Measurements from ENCODE around the gene UBA3.

The UBA3 gene

DNA sequence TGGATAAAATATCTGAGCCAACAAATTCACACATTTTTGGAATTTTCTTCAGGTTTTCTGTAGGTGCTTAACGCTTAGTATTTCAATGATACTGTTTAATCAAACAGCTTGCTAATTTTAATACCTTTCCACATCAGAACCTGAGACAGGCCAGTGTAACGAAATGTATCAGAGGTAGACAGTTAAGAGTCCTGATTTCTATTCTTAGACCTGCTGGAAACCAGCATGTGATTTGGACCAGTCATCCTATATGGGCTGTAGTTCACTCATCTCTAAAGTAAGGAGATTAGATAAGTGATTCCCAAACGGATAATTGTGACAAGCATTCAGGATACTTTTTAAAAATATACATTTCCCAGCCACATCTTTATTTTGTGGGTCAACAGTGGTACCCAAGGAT, 23.0 kb upstream of the UBA3 start:
- no peak for DNase-seq (ENCODE audit: low read depth)
- TF ChIP-seq, protein P1, sequence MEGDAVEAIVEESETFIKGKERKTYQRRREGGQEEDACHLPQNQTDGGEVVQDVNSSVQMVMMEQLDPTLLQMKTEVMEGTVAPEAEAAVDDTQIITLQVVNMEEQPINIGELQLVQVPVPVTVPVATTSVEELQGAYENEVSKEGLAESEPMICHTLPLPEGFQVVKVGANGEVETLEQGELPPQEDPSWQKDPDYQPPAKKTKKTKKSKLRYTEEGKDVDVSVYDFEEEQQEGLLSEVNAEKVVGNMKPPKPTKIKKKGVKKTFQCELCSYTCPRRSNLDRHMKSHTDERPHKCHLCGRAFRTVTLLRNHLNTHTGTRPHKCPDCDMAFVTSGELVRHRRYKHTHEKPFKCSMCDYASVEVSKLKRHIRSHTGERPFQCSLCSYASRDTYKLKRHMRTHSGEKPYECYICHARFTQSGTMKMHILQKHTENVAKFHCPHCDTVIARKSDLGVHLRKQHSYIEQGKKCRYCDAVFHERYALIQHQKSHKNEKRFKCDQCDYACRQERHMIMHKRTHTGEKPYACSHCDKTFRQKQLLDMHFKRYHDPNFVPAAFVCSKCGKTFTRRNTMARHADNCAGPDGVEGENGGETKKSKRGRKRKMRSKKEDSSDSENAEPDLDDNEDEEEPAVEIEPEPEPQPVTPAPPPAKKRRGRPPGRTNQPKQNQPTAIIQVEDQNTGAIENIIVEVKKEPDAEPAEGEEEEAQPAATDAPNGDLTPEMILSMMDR (IDR thresholded peaks at IDR 0.05; ENCODE audit: insufficient read depth, low read depth, low read length, missing control alignments) = no peak
- no peak overlapping the region for H3K4me3 ChIP-seq (ENCODE audit: low read length)

DNA sequence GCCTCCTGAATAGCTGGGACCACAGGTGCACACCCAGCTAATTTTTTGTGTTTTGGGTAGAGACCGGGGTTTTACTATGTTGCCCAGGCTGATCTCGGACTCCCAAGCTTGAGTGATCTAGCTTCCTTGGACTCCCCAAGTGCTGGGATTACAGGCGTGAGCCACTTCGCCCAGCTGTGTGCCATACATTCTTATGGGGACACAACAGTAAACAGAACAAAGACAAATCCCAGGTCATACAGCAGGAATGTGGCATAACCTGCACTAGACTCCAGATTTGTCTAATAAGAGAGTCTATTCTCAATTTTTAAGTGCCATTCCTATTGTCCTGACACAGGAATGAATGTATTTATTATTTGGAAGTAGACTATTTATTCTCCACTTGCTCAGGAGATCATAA, 22.2 kb upstream of the UBA3 start:
- H3K4me3 ChIP-seq (ENCODE audit: low read length) = no peak overlapping the region
- peak; percentile 42 for DNase-seq (ENCODE audit: low read depth)
- TF ChIP-seq, protein P1 (IDR thresholded peaks at IDR 0.05; ENCODE audit: insufficient read depth, low read depth, low read length, missing control alignments) = no peak

DNA sequence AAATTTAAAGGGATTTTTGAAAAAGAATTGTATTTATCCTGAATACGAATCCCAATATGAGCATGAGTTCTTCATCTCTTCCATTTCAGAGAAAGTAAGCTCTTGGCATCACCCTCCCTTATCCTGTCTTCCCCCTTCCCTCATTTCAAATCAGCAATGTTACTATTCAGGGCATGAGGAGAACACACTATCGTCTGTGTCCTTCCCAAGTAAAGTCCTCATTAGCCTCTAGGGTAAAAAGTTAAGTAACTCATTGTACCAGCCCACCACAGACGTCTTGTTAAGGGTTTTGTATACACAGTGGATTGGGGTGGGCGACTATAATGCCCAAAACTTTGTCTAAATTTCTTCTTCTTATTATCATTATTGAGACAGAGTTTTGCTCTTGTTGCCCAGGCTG, 19.4 kb upstream of the UBA3 start:
- no peak overlapping the region for H3K4me3 ChIP-seq (ENCODE audit: low read length)
- no peak for DNase-seq (ENCODE audit: low read depth)
- TF ChIP-seq, protein P1 (IDR thresholded peaks at IDR 0.05; ENCODE audit: insufficient read depth, low read depth, low read length, missing control alignments) = no peak

GRCh38 chr3:69097407-69098086, 17.4 kb upstream of the UBA3 start:
- TF ChIP-seq, protein P1 (IDR thresholded peaks at IDR 0.05; ENCODE audit: insufficient read depth, low read depth, low read length, missing control alignments) = no peak
- DNase-seq (ENCODE audit: low read depth) = peak; percentile 62

GRCh38 chr3:69096299-69096698, 16.1 kb upstream of the UBA3 start:
- no peak overlapping the region for H3K4me3 ChIP-seq (ENCODE audit: low read length)
- TF ChIP-seq, protein P1 (IDR thresholded peaks at IDR 0.05; ENCODE audit: insufficient read depth, low read depth, low read length, missing control alignments) = no peak
- DNase-seq (ENCODE audit: low read depth) = no peak

More at GRCh38 chr3:69097407-69098086, 17.4 kb upstream of the UBA3 start:
- H3K4me3 ChIP-seq (ENCODE audit: low read length) = no peak overlapping the region

DNA sequence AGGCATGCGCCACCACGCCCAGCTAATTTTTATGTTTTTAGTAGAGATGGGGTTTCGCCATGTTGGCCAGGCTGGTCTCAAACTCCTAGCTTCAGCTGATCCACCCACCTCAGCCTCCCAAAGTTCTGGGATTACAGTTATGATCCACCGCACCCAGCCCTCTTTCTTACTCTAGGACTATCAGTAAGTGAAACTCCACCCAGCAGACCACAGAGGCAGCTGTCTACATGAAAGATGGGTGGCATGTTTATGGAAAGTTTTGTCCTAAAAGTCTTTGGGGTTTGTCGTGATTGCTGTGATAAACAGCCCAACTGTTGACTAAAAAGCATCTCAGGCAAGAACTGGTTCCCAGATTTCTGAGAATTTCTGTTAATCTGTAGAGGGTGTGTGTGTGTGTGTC, 15.5 kb upstream of the UBA3 start:
- H3K4me3 ChIP-seq (ENCODE audit: low read length) = no peak overlapping the region
- TF ChIP-seq, protein P1 (IDR thresholded peaks at IDR 0.05; ENCODE audit: insufficient read depth, low read depth, low read length, missing control alignments) = no peak
- no peak for DNase-seq (ENCODE audit: low read depth)
